IMR-90 (cell line): ENCODE data around the gene AMY1C. TPM values are rescaled to one million over a fixed set of nuclear protein-coding genes. Genes with fewer than 3 reads are reported as not detected.
"Not testable (repeated sequence)": the region's sequence is repeated elsewhere in the genome, so short reads cannot be mapped to it uniquely, and the experiment has no call there.

ENCODE experiments used
- ATAC-seq: fragments of 200-7000 bp; cut with Tn5 transposase; 2 replicates; pipeline ENCODE4 v1.9.1; 2020; ENCODE audit warnings: low read depth, mild to moderate bottlenecking, moderate library complexity
- BruUV-seq: library from RNA; stranded (reverse); fragments of 400-500 nt; replicated peaks from 2 replicates; lab custom pipeline; 2021; lab: Mats Ljungman, UMichigan
- CTCF ChIA-PET: fragments of 300-600 bp; formaldehyde crosslinking; extraction: SDS; loops from one replicate; lab custom pipeline; 2021; ENCODE audit warnings: antibody characterized with exemption; lab: Yijun Ruan, JAX
- POLR2A ChIA-PET: fragments of 300-600 bp; sonication (Branson Sonifier 250); formaldehyde crosslinking; loops from one replicate; lab custom pipeline; 2022; ENCODE audit warnings: antibody characterized with exemption; ENCODE audit not compliant: unreplicated experiment; lab: Charles Lee
- DNase-seq: peaks from one replicate; pipeline ENCODE4 v3.0.0; 2013
- H2AFZ ChIP-seq: replicated peaks from 2 replicates; pipeline ENCODE3; 2013; ENCODE audit warnings: low read length, mild to moderate bottlenecking; ENCODE audit not compliant: poor library complexity
- H2AK5ac ChIP-seq: 2 replicates; pipeline ENCODE4 v1.6.1; 2013; ENCODE audit warnings: low read depth, low read length, inconsistent platforms
- H2AK9ac ChIP-seq: replicated peaks from 2 replicates; pipeline ENCODE3; 2013; ENCODE audit warnings: mild to moderate bottlenecking, low read depth, low read length, moderate library complexity; ENCODE audit not compliant: poor library complexity
- H2BK120ac ChIP-seq: 2 replicates; pipeline ENCODE4 v1.6.1; 2013; ENCODE audit warnings: low read depth, low read length, inconsistent platforms
- H2BK15ac ChIP-seq: 3 replicates; pipeline ENCODE4 v1.6.1; 2013; ENCODE audit warnings: low read depth, low read length, inconsistent platforms
- H2BK20ac ChIP-seq: 2 replicates; pipeline ENCODE4 v1.6.1; 2013; ENCODE audit warnings: low read depth, mild to moderate bottlenecking, inconsistent platforms, low read length, moderate library complexity
- H2BK5ac ChIP-seq: 2 replicates; pipeline ENCODE4 v1.6.1; 2013; ENCODE audit warnings: mild to moderate bottlenecking, low read depth, low read length, inconsistent platforms; ENCODE audit not compliant: poor library complexity, severe bottlenecking
- H3K14ac ChIP-seq: replicated peaks from 2 replicates; pipeline ENCODE4 v1.6.1; 2013; ENCODE audit warnings: low read depth, low read length, inconsistent platforms
- H3K18ac ChIP-seq: 2 replicates; pipeline ENCODE4 v1.6.1; 2013; ENCODE audit warnings: low read depth, low read length, control low read depth
- H3K23ac ChIP-seq: 2 replicates; pipeline ENCODE4 v1.6.1; 2013; ENCODE audit warnings: low read depth, low read length, inconsistent platforms
- H3K27ac ChIP-seq: 2 replicates; pipeline ENCODE4 v1.5.1; 2013; ENCODE audit warnings: mild to moderate bottlenecking, control low read depth, low read length; ENCODE audit not compliant: insufficient read depth
- H3K27me3 ChIP-seq: 2 replicates; pipeline ENCODE4 v1.6.1; 2013; ENCODE audit warnings: low read length; ENCODE audit not compliant: control insufficient read depth, insufficient read depth
- H3K36me3 ChIP-seq: 2 replicates; pipeline ENCODE4 v1.6.1; 2013; ENCODE audit warnings: low read length, mixed read lengths; ENCODE audit not compliant: control insufficient read depth, insufficient read depth
- H3K4ac ChIP-seq: 2 replicates; pipeline ENCODE4 v1.6.1; 2013; ENCODE audit warnings: low read depth, low read length, inconsistent platforms
- H3K4me1 ChIP-seq: 2 replicates; pipeline ENCODE4 v1.6.1; 2013; ENCODE audit warnings: low read length, mixed read lengths; ENCODE audit not compliant: control insufficient read depth, insufficient read depth
- H3K4me2 ChIP-seq: 2 replicates; pipeline ENCODE4 v1.6.1; 2013; ENCODE audit warnings: low read depth, mild to moderate bottlenecking, control low read depth, low read length, moderate library complexity
- H3K4me3 ChIP-seq: 2 replicates; pipeline ENCODE4 v1.5.1; 2013; ENCODE audit warnings: low read depth, mild to moderate bottlenecking, control low read depth, low read length, moderate library complexity; ENCODE audit not compliant: insufficient read depth
- H3K56ac ChIP-seq: 2 replicates; pipeline ENCODE4 v1.6.1; 2013; ENCODE audit warnings: low read length, inconsistent platforms; ENCODE audit not compliant: insufficient read depth; ENCODE audit errors: extremely low read depth
- H3K79me1 ChIP-seq, 2 experiments: 2 replicates each; pipeline ENCODE4 v1.6.1; 2013; ENCODE audit warnings: low read length in 2 of 2, inconsistent platforms in 1 of 2, low read depth in 1 of 2
- H3K9ac ChIP-seq: 2 replicates; pipeline ENCODE4 v1.6.1; 2013; ENCODE audit warnings: low read depth, low read length, control low read depth
- H3K9me1 ChIP-seq: 2 replicates; pipeline ENCODE4 v1.6.1; 2013; ENCODE audit warnings: low read length, inconsistent platforms; ENCODE audit not compliant: insufficient read depth
- H3K9me3 ChIP-seq: 2 replicates; pipeline ENCODE4 v1.6.1; 2013; ENCODE audit warnings: low read length; ENCODE audit not compliant: control insufficient read depth, insufficient read depth
- H4K20me1 ChIP-seq: 2 replicates; pipeline ENCODE4 v1.6.1; 2013; ENCODE audit warnings: low read length, inconsistent platforms; ENCODE audit not compliant: insufficient read depth
- H4K5ac ChIP-seq: 2 replicates; pipeline ENCODE4 v1.6.1; 2013; ENCODE audit warnings: mild to moderate bottlenecking, low read depth, low read length, control low read depth
- H4K8ac ChIP-seq, 2 experiments: 2 replicates each; pipeline ENCODE4 v1.6.1; 2013; ENCODE audit warnings: low read depth in 2 of 2, low read length in 2 of 2, control low read depth in 1 of 2, inconsistent platforms in 1 of 2
- H4K91ac ChIP-seq: 2 replicates; pipeline ENCODE4 v1.6.1; 2013; ENCODE audit warnings: low read depth, low read length, inconsistent platforms; ENCODE audit not compliant: insufficient read depth
- WGBS, 2 experiments: methylation state at CpG; one replicate each; pipeline versions ENCODE4 v1.1.5 to v1.1.7; 2013; ENCODE audit warnings: missing lambda C conversion rate in 2 of 2; ENCODE audit not compliant: insufficient read length in 1 of 2; ENCODE audit errors: extremely low coverage in 2 of 2; 5-methylcytosine and 5-hydroxymethylcytosine counted together
- dilution Hi-C: fragments of 300-500 bp; cut with HindIII; formaldehyde crosslinking; loops from one replicate; pipeline ENCODE4 v1.14.3; 2018; ENCODE audit warnings: low sequenced_read_pairs; ENCODE audit not compliant: unreplicated experiment
- in situ Hi-C: fragments of 300-500 bp; cut with MboI; formaldehyde crosslinking; loops from 3 replicates; pipeline ENCODE4 v1.14.3; 2019; ENCODE audit warnings: low sequenced_read_pairs, inconsistent platforms, mixed read lengths
- intact Hi-C: fragments of 100-400 bp; cut with micrococcal nuclease; formaldehyde crosslinking; loops from 2 replicates; pipeline ENCODE4 v1.10.0; 2022
- polyA plus RNA-seq, 3 experiments: library from polyadenylated mRNA; depleted of rRNA; stranded (reverse); fragments of >200 nt; gene quantifications; 2 replicates each; pipeline ENCODE4 v1.2.3, GENCODE V29; 2012; ENCODE audit warnings: low replicate concordance in 1 of 3
- total RNA-seq: library from RNA; depleted of rRNA; stranded (reverse); fragments of >200 nt; gene quantifications from 2 replicates; pipeline ENCODE4 v1.2.3, GENCODE V29; 2012

Gene AMY1C
- total and polyA plus RNA-seq, 2 of the 4 experiments (the other 2 are of a cell fraction), result not detected

DNA sequence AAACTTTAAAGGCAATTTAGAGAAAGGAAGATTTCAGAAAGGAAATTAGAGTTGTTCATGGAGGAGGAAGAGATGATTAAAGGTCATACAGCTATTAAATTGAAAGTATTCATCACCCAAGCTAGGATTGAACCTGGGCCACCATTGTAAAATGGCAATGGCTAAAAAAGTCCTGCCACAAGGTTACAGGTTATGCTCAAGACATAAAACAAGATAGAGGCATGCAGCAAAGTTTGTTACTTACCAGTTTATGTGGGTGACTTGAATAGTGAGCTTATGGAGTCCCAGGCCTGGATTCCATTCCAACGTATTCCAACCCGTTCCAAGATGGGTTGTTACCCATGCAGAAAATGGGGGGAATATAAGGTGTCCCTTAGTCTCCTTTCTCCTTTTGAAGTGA, 28.2 kb upstream of the AMY1C start:
- H3K27me3 ChIP-seq, dilution Hi-C loops, BruUV-seq, H3K18ac ChIP-seq, H4K8ac ChIP-seq, H4K5ac ChIP-seq, H3K9me1 ChIP-seq, CTCF ChIA-PET, H3K4ac ChIP-seq, H3K9ac ChIP-seq, H3K4me2 ChIP-seq, H3K14ac ChIP-seq, H3K4me1 ChIP-seq, H3K36me3 ChIP-seq, DNase-seq, H4K91ac ChIP-seq, H2AK5ac ChIP-seq, H3K27ac ChIP-seq, H2BK20ac ChIP-seq, H3K4me3 ChIP-seq, H2BK120ac ChIP-seq, H2AK9ac ChIP-seq, H3K56ac ChIP-seq, ATAC-seq, in situ Hi-C loops, H2BK5ac ChIP-seq, H3K23ac ChIP-seq, H3K79me1 ChIP-seq, H4K20me1 ChIP-seq, H2BK15ac ChIP-seq, POLR2A ChIA-PET, intact Hi-C loops, H3K9me3 ChIP-seq, H2AFZ ChIP-seq: not testable (repeated sequence)
- WGBS, 2 experiments, result no CpG with 5 or more reads among the region's 2 CpGs

DNA sequence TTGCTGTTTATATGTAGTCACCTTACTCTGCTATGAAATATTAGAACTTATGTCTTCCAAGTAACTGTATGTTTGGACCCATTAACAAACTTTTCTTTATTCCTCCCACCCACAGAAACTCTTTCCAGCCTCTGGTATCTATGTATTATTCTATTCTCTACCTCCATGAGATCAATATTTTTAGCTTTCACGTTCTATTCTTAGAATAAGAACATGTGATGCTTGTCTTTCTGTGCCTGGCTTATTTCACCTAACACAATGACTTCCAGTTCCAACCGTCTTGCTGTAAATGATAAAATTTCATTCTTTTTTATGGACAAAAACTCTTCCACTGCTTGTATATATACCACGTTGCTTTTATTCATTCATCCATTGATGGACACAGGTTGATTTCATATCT, 14.4 kb upstream of the AMY1C start:
- H2AK9ac ChIP-seq, ATAC-seq, dilution Hi-C loops: not testable (repeated sequence)

More for the DNA sequence above, 14.4 kb upstream of the AMY1C start:
- H4K20me1 ChIP-seq, H3K4me3 ChIP-seq, in situ Hi-C loops, H4K8ac ChIP-seq, DNase-seq, BruUV-seq, H2BK120ac ChIP-seq, H3K27me3 ChIP-seq, H3K14ac ChIP-seq, H2BK20ac ChIP-seq, H3K4me2 ChIP-seq, H3K4me1 ChIP-seq, H3K4ac ChIP-seq, H3K36me3 ChIP-seq, H3K79me1 ChIP-seq, H3K9ac ChIP-seq, H4K91ac ChIP-seq, H2AFZ ChIP-seq, H3K9me1 ChIP-seq, intact Hi-C loops, H3K9me3 ChIP-seq, H3K18ac ChIP-seq, H3K23ac ChIP-seq, H4K5ac ChIP-seq, H2BK15ac ChIP-seq, H3K27ac ChIP-seq, H3K56ac ChIP-seq, H2BK5ac ChIP-seq, POLR2A ChIA-PET, H2AK5ac ChIP-seq, CTCF ChIA-PET: not testable (repeated sequence)
- no CpG with 5 or more reads among the region's 3 CpGs for WGBS, 2 experiments
